Activated gamma-delta T cell (primary cell): Measurements from ENCODE around the gene VSX1.

ENCODE experiments used
- DNase-seq: peaks from one replicate; lab custom pipeline; 2025; lab: John Stamatoyannopoulos, UW

The VSX1 gene

GRCh38 chr20:25053255-25054031 lies 28.5 kb downstream of the VSX1 start:
- DNase-seq, result no peak

DNA sequence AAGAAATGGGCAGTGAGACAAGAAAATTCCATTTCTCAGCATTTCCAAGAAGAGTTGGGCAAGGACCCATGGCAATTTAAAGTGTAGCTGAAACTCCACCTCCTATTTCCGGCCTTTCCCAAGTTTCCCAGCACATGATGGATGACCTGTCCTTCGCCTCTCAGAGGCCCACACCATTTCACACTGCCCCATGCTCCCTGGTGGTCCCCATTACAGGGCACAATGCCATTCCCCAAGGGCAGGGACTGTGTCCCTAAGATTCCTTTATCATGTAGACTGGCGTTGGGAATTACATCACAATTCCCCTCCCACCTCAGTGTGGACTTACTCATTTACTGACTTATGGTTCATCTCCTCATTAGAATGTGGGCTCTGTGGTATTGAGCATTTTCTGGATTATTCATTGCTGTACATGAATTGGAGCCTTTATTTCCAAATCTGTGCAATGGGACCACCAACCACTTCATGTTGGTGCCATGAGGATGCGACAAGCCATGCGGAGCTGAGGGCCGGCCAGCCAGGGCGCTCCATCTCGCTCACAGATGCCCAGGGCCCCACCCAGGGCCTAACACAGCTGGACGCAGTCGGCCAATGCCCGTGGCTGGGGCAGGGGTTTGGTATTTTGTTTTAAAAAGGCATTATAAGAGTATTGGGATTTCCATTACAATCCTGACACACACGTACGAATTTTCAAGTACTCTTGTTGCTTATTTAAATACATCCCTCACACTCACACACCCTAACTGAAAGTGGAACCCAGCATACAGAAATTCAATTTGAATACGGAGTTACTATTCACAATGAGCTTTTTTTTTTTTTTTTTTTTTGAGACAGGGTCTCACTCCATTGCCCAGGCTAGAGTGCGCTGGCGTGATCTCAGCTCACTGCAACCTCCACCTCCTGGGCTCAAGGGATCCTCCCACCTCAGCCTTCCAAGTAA lies 29.4 kb downstream of the VSX1 start:
- no peak for DNase-seq

- DNase-seq, result no peak
These were observed 30.4 kb downstream of the VSX1 start for GRCh38 chr20:25051386-25052155.

DNA sequence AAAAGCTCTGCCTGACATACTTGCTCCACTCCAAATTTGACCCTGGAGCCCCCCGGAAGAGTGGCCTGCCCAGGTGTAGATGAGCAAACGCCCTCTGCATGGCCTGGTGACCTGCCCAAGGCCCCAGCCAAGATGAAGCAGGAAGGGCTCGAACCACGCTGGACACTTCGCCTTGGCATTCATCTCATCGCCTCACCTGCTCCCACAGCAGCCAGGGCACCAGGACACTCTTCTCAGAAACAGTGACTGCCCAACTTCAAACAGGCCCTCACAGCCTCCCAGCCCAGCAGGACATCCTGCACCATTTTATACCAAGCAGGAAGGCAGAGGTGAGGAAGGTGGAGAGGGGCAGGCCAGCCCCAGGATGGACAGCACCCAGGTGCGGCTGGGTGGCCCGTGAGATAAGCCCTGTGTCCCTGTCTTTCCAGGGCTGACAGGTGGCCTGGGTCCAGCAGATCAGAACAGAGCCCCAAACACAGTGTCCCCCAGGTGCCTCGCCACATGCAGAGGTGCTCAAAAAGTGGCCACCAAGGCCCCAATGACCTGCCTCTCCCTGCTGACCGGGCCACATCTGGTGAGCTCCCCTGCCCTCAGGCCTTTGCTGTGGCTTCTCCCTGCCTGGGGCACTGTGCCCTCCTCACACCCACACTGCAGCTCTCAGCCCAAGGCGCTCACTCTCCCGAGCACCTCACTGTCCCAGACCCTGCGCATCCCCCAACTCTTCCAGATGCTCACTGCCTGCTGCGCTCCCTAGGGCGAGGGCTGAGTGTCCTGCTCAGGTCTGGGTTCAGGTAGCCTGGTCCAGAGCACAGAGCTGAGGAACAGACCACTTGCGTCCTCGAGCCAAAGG lies 31.2 kb downstream of the VSX1 start:
- DNase-seq, result no peak

DNA sequence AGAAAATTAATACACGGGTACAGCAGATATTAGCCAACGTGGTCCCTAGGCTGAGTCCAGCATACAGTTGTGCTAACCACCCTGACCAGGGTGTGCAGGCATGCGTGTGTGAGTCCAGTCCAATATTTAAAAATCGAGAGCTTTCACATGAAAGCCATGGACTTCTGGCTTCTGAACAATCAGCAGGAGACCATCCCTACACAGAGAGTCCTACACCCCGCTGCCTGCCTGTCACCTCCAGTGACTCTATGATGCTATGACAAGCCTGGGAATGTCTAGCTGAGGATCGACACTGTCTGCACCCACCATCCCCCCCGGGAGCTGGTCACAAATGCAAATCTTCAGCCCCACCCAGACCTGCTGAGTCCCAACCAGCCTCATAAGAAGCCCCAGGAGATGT lies 31.9 kb downstream of the VSX1 start:
- DNase-seq, result no peak

- no peak for DNase-seq
These were observed 32.5 kb downstream of the VSX1 start for GRCh38 chr20:25049261-25050060.

GRCh38 chr20:25048519-25048952 lies 33.4 kb downstream of the VSX1 start:
- no peak for DNase-seq

- no peak for DNase-seq
These were observed 34.2 kb downstream of the VSX1 start for GRCh38 chr20:25047766-25048165.

GRCh38 chr20:25046736-25047666 lies 34.9 kb downstream of the VSX1 start:
- DNase-seq, result no peak

- DNase-seq, result no peak
These were observed 35.7 kb downstream of the VSX1 start for GRCh38 chr20:25046181-25046641.

- no peak for DNase-seq
These were observed 36.6 kb downstream of the VSX1 start for GRCh38 chr20:25045343-25045712.

- DNase-seq, result no peak
These were observed 37.1 kb downstream of the VSX1 start for GRCh38 chr20:25044660-25045342.

DNA sequence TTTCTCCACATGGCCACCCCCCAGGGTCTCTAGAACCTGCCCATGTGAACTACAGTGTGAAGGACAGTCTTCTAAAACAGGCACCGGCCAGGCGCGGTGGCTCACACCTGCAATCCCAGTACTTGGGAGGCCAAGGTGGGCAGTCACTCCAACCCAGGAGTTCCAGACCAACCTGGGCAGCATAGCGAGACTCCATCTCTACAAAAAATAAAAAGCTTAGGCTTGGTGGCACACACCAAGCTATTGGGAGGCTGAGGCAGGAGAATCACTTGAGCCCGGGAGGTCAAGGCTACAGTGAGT lies 37.7 kb downstream of the VSX1 start:
- no peak for DNase-seq

DNA sequence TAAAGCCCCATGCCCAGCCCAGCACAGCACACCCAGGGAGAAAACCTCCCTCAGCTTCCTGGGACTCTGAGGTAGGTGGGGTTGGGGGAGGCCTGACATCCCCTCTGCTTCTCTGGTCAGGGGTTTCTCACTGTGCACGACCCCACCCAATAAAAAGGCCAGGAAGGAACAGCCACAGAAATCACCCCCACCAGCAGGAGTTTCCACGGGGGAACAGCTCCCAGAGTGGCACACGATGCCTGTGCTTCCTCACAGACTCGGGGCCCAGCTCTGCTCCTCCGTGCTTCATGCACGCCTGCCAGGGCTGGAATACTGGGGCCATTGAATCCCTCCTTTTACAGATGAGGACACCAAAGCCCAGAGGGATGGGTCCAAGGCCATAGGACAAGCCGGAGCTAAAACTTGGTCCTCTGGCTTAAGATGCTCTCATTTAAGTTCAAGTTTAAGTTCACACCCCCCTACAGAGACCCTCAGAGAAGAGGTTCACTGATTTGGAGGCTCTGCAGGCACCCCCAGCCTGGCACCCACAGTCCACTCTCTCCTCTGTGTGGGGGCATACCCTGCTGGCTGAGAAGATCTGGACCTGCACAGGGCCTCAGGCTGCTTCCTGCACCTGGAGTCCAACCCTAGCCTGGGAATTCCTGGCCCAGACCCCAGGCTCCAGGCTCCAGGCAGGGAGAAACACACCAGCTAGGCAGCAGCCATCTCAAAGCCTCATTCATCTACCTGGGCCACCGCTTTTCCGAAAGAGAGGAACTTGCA lies 38.3 kb downstream of the VSX1 start:
- DNase-seq, result no peak

GRCh38 chr20:25042531-25043498 lies 39.1 kb downstream of the VSX1 start:
- DNase-seq, result no peak

GRCh38 chr20:25041813-25042530 lies 40.0 kb downstream of the VSX1 start:
- no peak for DNase-seq
